ENCODE results near the gene LTB4R2.

Gene LTB4R2

DNA sequence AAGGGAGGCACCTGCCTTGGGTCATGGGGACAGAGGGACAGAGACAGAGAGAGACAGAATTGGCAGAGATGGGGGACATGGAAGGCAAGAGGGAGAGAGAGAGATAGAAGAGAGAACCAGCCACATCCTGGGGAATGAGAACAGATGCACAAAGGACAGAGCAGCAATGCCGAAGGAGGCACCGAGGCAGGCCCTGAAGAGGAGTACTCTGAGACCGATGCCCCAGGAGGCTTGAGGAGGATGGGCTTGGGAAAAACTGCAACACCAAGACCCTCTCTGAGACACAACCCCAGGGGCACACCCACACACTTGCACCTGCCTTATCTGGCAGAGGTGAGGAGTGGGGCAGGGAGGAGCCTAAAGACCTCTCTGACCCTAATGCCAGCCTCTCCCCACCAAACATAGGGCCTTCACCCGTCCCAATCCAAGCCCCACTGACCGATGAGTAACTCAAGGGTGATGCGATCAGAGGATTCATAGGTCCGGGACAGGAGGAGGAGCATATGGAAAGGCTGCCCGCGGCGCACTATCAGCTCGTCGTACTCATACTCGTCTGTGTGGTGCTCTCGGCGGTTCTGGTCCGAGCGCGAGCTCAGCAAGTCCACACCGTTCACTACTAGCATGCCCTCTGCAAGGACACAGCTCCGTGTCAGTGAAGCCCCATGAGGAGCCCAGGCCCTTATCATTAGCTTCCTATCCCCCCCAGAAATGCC, 48.5 kb upstream of the LTB4R2 start:
- TF ChIP-seq ZNF544 (tag by site-specific recombination; IDR thresholded peaks at IDR 0.05), result no peak
- no peak for TF ChIP-seq HOXA7 (CRISPR knock-in tag; IDR thresholded peaks at IDR 0.05; ENCODE audit: borderline replicate concordance)
- TF ChIP-seq ZNF837 (tag by site-specific recombination; IDR thresholded peaks at IDR 0.05), result no peak
- TF ChIP-seq SCRT1 (tag by site-specific recombination; IDR thresholded peaks at IDR 0.05; ENCODE audit: borderline replicate concordance), result no peak
- TF ChIP-seq, protein P1, sequence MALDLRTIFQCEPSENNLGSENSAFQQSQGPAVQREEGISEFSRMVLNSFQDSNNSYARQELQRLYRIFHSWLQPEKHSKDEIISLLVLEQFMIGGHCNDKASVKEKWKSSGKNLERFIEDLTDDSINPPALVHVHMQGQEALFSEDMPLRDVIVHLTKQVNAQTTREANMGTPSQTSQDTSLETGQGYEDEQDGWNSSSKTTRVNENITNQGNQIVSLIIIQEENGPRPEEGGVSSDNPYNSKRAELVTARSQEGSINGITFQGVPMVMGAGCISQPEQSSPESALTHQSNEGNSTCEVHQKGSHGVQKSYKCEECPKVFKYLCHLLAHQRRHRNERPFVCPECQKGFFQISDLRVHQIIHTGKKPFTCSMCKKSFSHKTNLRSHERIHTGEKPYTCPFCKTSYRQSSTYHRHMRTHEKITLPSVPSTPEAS (tag by site-specific recombination; IDR thresholded peaks at IDR 0.05), result no peak
- no peak for TF ChIP-seq ZBTB11 (tag by site-specific recombination; conservative IDR thresholded peaks at IDR 0.05; ENCODE audit: low read depth)
- no peak for TF ChIP-seq ZNF280C (tag by site-specific recombination; IDR thresholded peaks at IDR 0.05)
- TF ChIP-seq ZNF768 (tag by site-specific recombination; IDR thresholded peaks at IDR 0.05), result no peak
- no peak for TF ChIP-seq ZBTB49 (tag by site-specific recombination; IDR thresholded peaks at IDR 0.05; ENCODE audit: low read depth)
- TF ChIP-seq ZNF585B (tag by site-specific recombination; IDR thresholded peaks at IDR 0.05), result no peak
- TF ChIP-seq TCF7L2 (IDR thresholded peaks at IDR 0.05; ENCODE audit: borderline replicate concordance, low read depth, low read length), result no peak
- CTCF ChIA-PET, result interaction anchor here (0.6 to 1.4 kb wide), 3 partner anchors 14 to 19 kb away, joined by 3 to 6 read pairs (median 4); partner anchors contain the start of gene TINF2
- Histone ChIP-seq H3K36me3 (ENCODE audit: control insufficient read depth in 2 of 2, insufficient read depth in 1 of 2, low read length in 2 of 2) (peaks cover 0 to 12% of the 10 kb centered on the region in 2 experiments; a peak in 1 of 3 replicates), H3K4me3 (ENCODE audit: low read depth, low read length) (no peak overlapping the region), H3K9me3 (ENCODE audit: control insufficient read depth, insufficient read depth, low read depth, low read length) (no peaks in the 10 kb centered on the region), H3K4me1 (ENCODE audit: control insufficient read depth, insufficient read depth, low read length) (no peaks in the 10 kb centered on the region), H3K27ac (ENCODE audit: extremely low read depth, low read depth, low read length) (no peak overlapping the region)
- POLR2A ChIA-PET, result interaction anchor here (0.7 to 3.6 kb wide), 4 partner anchors 10 to 168 kb away, joined by 3 to 16 read pairs (median 9); partner anchors contain the start of genes EMC9, PCK2, RABGGTA and TINF2

- TF ChIP-seq ZNF791 (tag by site-specific recombination; IDR thresholded peaks at IDR 0.05) (no peak), ZNF24 (tag by site-specific recombination; IDR thresholded peaks at IDR 0.05) (no peak), ZNF324 (tag by site-specific recombination; IDR thresholded peaks at IDR 0.05) (no peak), ZNF549 (tag by site-specific recombination; IDR thresholded peaks at IDR 0.05) (no peak)
- Histone ChIP-seq H3K4me1 (ENCODE audit: control insufficient read depth, insufficient read depth, low read length) (no peaks in the 10 kb centered on the region), H3K36me3 (ENCODE audit: control insufficient read depth in 2 of 2, insufficient read depth in 1 of 2, low read length in 2 of 2) (peaks cover 0 to 18% of the 10 kb centered on the region in 2 experiments; a peak in 1 of 3 replicates), H3K4me3 (ENCODE audit: low read depth, low read length) (no peak overlapping the region), H3K9me3 (ENCODE audit: control insufficient read depth, insufficient read depth, low read depth, low read length) (no peaks in the 10 kb centered on the region), H3K27ac (ENCODE audit: extremely low read depth, low read depth, low read length) (no peak overlapping the region)
- CTCF ChIA-PET, result interaction anchor here (0.6 to 1.4 kb wide), 4 partner anchors 15 to 71 kb away, joined by 3 to 6 read pairs (median 4); partner anchors contain the start of gene TINF2
- POLR2A ChIA-PET, result interaction anchor here (1.2 to 3.6 kb wide), 3 partner anchors 9 to 121 kb away, joined by 3 to 16 read pairs (median 14); partner anchors contain the start of genes EMC9, RABGGTA and TINF2
These were observed 48.0 kb upstream of the LTB4R2 start for GRCh38 chr14:24261969-24262327.
